ENCODE results near the gene BANP.
"Not testable (repeated sequence)": the region's sequence is repeated elsewhere in the genome, so short reads cannot be mapped to it uniquely, and the experiment has no call there.

Gene BANP

DNA sequence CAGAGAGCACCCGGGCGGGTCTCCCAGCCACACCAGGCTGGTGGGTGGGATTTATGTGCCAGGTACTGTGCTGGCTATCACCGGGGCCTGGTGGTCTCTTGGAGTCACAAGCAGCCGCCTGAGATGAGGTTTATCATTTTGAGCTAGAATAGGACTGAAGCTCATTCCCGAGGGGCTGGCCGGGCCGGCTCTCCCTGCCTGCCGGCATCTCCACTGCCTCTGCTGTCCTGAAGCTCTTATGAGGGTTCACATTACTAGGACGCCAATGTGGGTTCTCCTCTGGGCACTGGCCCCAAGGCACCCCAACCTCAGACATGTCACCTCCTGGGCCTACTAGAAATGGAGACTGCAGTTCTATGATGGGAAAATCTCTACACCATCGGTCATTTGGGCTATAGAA, 137.4 kb downstream of the BANP start:
- H2BK120ac ChIP-seq (ENCODE audit: insufficient read depth, low read length, poor library complexity); H3K14ac ChIP-seq (ENCODE audit: low read length); H3K79me2 ChIP-seq (ENCODE audit: control insufficient read depth, insufficient read depth, low read length, poor library complexity); H2AK5ac ChIP-seq (ENCODE audit: low read length); H3K23ac ChIP-seq (ENCODE audit: low read length); H3K4me2 ChIP-seq (ENCODE audit: low read length); H4K12ac ChIP-seq (ENCODE audit: low read depth, low read length); H2AFZ ChIP-seq (ENCODE audit: insufficient read depth, low read length, poor library complexity); H3K4ac ChIP-seq (ENCODE audit: low read depth, low read length); H3K4me3 ChIP-seq (ENCODE audit: low read depth, low read length); DNase-seq; H4K91ac ChIP-seq (ENCODE audit: low read depth, low read length); H3K9ac ChIP-seq (ENCODE audit: low read length); H2BK12ac ChIP-seq (ENCODE audit: low read length); H3K27ac ChIP-seq (ENCODE audit: low read depth, low read length); H3K27me3 ChIP-seq (ENCODE audit: insufficient read depth, low read length); H3K9me3 ChIP-seq (ENCODE audit: insufficient read depth, low read depth, low read length); H3K36me3 ChIP-seq (ENCODE audit: control insufficient read depth in 1 of 2, insufficient read depth in 2 of 2, low read length in 2 of 2); H3K18ac ChIP-seq (ENCODE audit: low read length); H4K8ac ChIP-seq (ENCODE audit: low read depth, low read length); H2BK5ac ChIP-seq (ENCODE audit: low read depth, low read length, poor library complexity); H3K4me1 ChIP-seq (ENCODE audit: control insufficient read depth in 1 of 2, insufficient read depth in 2 of 2, low read length in 2 of 2); H3K79me1 ChIP-seq (ENCODE audit: low read length): not testable (repeated sequence)
- WGBS (ENCODE audit: extremely low coverage, insufficient coverage, insufficient read length) = no CpG with 5 or more reads among the region's 10 CpGs

DNA sequence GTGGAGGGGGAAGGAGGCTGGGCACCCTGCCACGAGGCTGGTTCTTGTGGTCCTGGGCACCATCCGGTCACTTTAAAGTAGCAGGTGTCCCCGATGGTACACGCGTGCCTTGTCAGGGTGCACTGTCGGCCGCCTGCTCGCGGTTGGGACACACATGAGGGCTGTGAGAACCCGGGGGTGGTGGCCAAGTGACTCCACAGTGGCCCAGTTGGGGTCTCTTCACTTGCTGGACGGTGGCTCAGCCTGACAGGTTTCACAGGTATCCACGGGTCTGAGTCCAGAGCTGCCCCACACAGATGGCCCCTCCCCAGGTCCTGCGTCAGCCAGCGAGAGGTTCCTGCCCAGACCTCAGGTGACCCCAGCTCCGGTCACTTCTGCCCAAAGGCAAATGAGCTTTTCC, 137.8 kb downstream of the BANP start:
- not testable (repeated sequence) for H2AFZ ChIP-seq (ENCODE audit: insufficient read depth, low read length, poor library complexity); H3K4me2 ChIP-seq (ENCODE audit: low read length); H3K27me3 ChIP-seq (ENCODE audit: insufficient read depth, low read length); H3K9me3 ChIP-seq (ENCODE audit: insufficient read depth, low read depth, low read length); H3K79me2 ChIP-seq (ENCODE audit: control insufficient read depth, insufficient read depth, low read length, poor library complexity); DNase-seq; H3K9ac ChIP-seq (ENCODE audit: low read length); H3K4me3 ChIP-seq (ENCODE audit: low read depth, low read length); H2AK5ac ChIP-seq (ENCODE audit: low read length); H2BK120ac ChIP-seq (ENCODE audit: insufficient read depth, low read length, poor library complexity); H3K18ac ChIP-seq (ENCODE audit: low read length); H2BK5ac ChIP-seq (ENCODE audit: low read depth, low read length, poor library complexity); H3K36me3 ChIP-seq (ENCODE audit: control insufficient read depth in 1 of 2, insufficient read depth in 2 of 2, low read length in 2 of 2); H3K79me1 ChIP-seq (ENCODE audit: low read length); H3K27ac ChIP-seq (ENCODE audit: low read depth, low read length); H4K12ac ChIP-seq (ENCODE audit: low read depth, low read length); H3K14ac ChIP-seq (ENCODE audit: low read length); H3K23ac ChIP-seq (ENCODE audit: low read length); H3K4me1 ChIP-seq (ENCODE audit: control insufficient read depth in 1 of 2, insufficient read depth in 2 of 2, low read length in 2 of 2); H4K8ac ChIP-seq (ENCODE audit: low read depth, low read length); H2BK12ac ChIP-seq (ENCODE audit: low read length); H4K91ac ChIP-seq (ENCODE audit: low read depth, low read length); H3K4ac ChIP-seq (ENCODE audit: low read depth, low read length)
- WGBS (ENCODE audit: extremely low coverage, insufficient coverage, insufficient read length) = no CpG with 5 or more reads among the region's 15 CpGs

DNA sequence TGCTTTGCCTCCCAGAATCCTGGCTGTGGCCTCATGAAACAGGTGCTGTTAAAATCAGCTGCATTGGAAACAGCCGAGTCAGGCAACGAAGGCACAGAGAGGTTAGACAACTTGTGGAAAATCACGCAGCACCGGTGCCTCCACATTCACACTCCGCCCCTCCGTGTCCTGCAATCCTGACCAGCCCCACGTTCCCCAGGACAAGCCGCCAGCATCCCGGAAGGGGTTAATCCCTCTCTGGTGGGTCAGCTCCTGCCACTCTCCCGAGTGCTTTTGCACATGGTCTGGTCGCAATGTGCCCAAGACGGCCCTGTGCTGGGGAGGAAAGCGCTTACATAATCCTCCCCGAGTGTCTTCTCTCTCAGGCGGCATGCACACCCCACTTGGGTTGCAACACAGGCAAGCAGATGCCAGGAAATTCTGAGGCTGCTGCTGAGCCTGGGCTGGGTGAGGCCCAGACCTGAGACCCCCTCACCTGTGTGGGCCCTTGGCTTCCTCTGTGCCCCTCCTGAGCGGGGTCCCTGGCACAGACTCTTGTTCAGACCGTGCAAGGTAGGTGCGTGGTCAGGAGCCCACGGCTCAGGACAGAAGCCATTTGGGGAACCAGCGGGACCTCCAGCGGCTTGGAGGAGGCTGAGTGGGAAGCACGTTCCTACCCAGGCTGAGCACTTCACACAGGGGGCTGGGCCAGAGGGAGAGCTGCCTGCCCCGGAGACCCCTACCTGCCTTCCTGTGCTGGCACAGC, 138.6 kb downstream of the BANP start:
- H3K18ac ChIP-seq (ENCODE audit: low read length); H3K9me3 ChIP-seq (ENCODE audit: insufficient read depth, low read depth, low read length); H3K9ac ChIP-seq (ENCODE audit: low read length); H2BK12ac ChIP-seq (ENCODE audit: low read length); H3K79me1 ChIP-seq (ENCODE audit: low read length); H3K4ac ChIP-seq (ENCODE audit: low read depth, low read length); H3K14ac ChIP-seq (ENCODE audit: low read length); DNase-seq; H3K23ac ChIP-seq (ENCODE audit: low read length); H4K91ac ChIP-seq (ENCODE audit: low read depth, low read length); H4K8ac ChIP-seq (ENCODE audit: low read depth, low read length); H3K36me3 ChIP-seq (ENCODE audit: control insufficient read depth in 1 of 2, insufficient read depth in 2 of 2, low read length in 2 of 2); H3K27me3 ChIP-seq (ENCODE audit: insufficient read depth, low read length); H3K4me2 ChIP-seq (ENCODE audit: low read length); H3K27ac ChIP-seq (ENCODE audit: low read depth, low read length); H3K4me3 ChIP-seq (ENCODE audit: low read depth, low read length); H4K12ac ChIP-seq (ENCODE audit: low read depth, low read length); H3K4me1 ChIP-seq (ENCODE audit: control insufficient read depth in 1 of 2, insufficient read depth in 2 of 2, low read length in 2 of 2); H2AFZ ChIP-seq (ENCODE audit: insufficient read depth, low read length, poor library complexity); H2AK5ac ChIP-seq (ENCODE audit: low read length); H3K79me2 ChIP-seq (ENCODE audit: control insufficient read depth, insufficient read depth, low read length, poor library complexity); H2BK120ac ChIP-seq (ENCODE audit: insufficient read depth, low read length, poor library complexity); H2BK5ac ChIP-seq (ENCODE audit: low read depth, low read length, poor library complexity): not testable (repeated sequence)
- WGBS (ENCODE audit: extremely low coverage, insufficient coverage, insufficient read length) = no CpG with 5 or more reads among the region's 23 CpGs

DNA sequence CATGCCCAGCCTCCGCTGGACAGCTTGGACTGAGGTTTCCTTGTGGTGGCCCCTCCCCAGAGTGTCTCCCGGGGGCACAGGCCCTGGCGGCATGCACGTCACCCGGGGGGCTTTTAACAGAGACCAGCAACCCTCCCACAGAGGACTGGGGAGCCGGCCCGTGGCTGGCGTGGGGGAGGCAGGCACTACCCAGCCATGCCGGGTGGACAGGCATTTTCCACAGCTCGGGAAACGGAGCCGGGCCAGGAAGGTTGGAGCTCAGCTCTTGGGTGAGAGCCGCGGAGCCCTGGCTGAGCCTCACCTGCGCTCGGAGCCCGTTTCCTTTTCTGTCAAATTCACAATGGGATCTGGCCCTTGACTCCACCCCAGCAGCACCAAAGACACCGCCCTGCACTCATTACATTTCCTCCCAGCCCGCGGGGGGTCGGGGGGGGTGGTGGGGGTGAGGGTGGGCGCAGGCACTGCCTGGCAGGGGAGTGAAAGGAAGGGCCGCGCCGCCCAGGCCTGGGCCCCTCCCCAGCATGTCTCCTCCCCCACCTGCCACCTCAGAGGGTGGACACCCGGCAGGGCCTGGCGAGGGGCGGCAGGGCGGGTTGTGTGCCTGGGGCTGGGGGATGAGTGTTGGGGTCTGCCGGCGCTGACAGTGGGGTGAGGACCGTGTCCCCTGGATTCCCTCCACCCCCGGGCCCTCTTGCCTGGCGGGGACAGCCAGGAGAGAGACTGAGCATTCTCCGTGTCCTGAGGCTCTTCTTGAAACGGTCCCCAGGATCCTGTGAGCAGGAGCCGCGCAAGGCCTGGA, 139.3 kb downstream of the BANP start:
- H3K23ac ChIP-seq (ENCODE audit: low read length); H4K12ac ChIP-seq (ENCODE audit: low read depth, low read length); DNase-seq; H2BK120ac ChIP-seq (ENCODE audit: insufficient read depth, low read length, poor library complexity); H3K79me1 ChIP-seq (ENCODE audit: low read length); H3K9ac ChIP-seq (ENCODE audit: low read length); H2AK5ac ChIP-seq (ENCODE audit: low read length); H3K79me2 ChIP-seq (ENCODE audit: control insufficient read depth, insufficient read depth, low read length, poor library complexity); H4K91ac ChIP-seq (ENCODE audit: low read depth, low read length); H3K27me3 ChIP-seq (ENCODE audit: insufficient read depth, low read length); H3K27ac ChIP-seq (ENCODE audit: low read depth, low read length); H3K4me2 ChIP-seq (ENCODE audit: low read length); H4K8ac ChIP-seq (ENCODE audit: low read depth, low read length); H3K14ac ChIP-seq (ENCODE audit: low read length); H2AFZ ChIP-seq (ENCODE audit: insufficient read depth, low read length, poor library complexity); H3K18ac ChIP-seq (ENCODE audit: low read length); H3K4me3 ChIP-seq (ENCODE audit: low read depth, low read length); H3K36me3 ChIP-seq (ENCODE audit: control insufficient read depth in 1 of 2, insufficient read depth in 2 of 2, low read length in 2 of 2); H3K4ac ChIP-seq (ENCODE audit: low read depth, low read length); H3K4me1 ChIP-seq (ENCODE audit: control insufficient read depth in 1 of 2, insufficient read depth in 2 of 2, low read length in 2 of 2); H2BK12ac ChIP-seq (ENCODE audit: low read length); H3K9me3 ChIP-seq (ENCODE audit: insufficient read depth, low read depth, low read length); H2BK5ac ChIP-seq (ENCODE audit: low read depth, low read length, poor library complexity): not testable (repeated sequence)
- no CpG with 5 or more reads among the region's 38 CpGs for WGBS (ENCODE audit: extremely low coverage, insufficient coverage, insufficient read length)

Measured in trophoblast cell (in vitro differentiated cells and primary cell).